Measurements from ENCODE around the gene MAGEA4. TPM values are rescaled to one million over a fixed set of nuclear protein-coding genes. Genes with fewer than 3 reads are reported as not detected.

The MAGEA4 gene
- total RNA-seq, 4 donors from 2014 or later: not detected

GRCh38 chrX:151922692-151923091, 10.0 kb downstream of the MAGEA4 start:
- Histone ChIP-seq H3K27me3 (no peaks in the 10 kb centered on the region), H3K4me3 (no peak overlapping the region), H3K4me1 (no peaks in the 10 kb centered on the region), H3K9me3 (no peaks in the 10 kb centered on the region), H3K36me3 (no peaks in the 10 kb centered on the region), H3K27ac (no peak overlapping the region)
- intact Hi-C loops (cut with DNase I; ENCODE audit: low total_unique reads): no loop called here
- no peak for DNase-seq
- TF ChIP-seq CTCF (IDR thresholded peaks at IDR 0.05) (no peak), POLR2A (IDR thresholded peaks at IDR 0.05) (no peak)

- no peak overlapping the region for H3K4me3 ChIP-seq
- TF ChIP-seq CTCF (IDR thresholded peaks at IDR 0.05) (no peak), POLR2A (IDR thresholded peaks at IDR 0.05) (no peak)
- H3K27ac ChIP-seq: no peak overlapping the region
- no peaks in the 10 kb centered on the region for H3K9me3 ChIP-seq
- no peaks in the 10 kb centered on the region for H3K36me3 ChIP-seq
- no peaks in the 10 kb centered on the region for H3K27me3 ChIP-seq
- no peaks in the 10 kb centered on the region for H3K4me1 ChIP-seq
- intact Hi-C loops (cut with DNase I; ENCODE audit: low total_unique reads): no loop called here
- DNase-seq: no peak
Observed at GRCh38 chrX:151923648-151924047, 11.0 kb downstream of the MAGEA4 start.

- no peaks in the 10 kb centered on the region for H3K36me3 ChIP-seq
- intact Hi-C loops (cut with DNase I; ENCODE audit: low total_unique reads): no loop called here
- H3K4me3 ChIP-seq: no peak overlapping the region
- no peak for DNase-seq
- no peaks in the 10 kb centered on the region for H3K27me3 ChIP-seq
- H3K4me1 ChIP-seq: no peaks in the 10 kb centered on the region
- TF ChIP-seq POLR2A (IDR thresholded peaks at IDR 0.05) (no peak), CTCF (IDR thresholded peaks at IDR 0.05) (no peak)
- no peaks in the 10 kb centered on the region for H3K9me3 ChIP-seq
- no peak overlapping the region for H3K27ac ChIP-seq
Observed at GRCh38 chrX:151929126-151929525, 16.4 kb downstream of the MAGEA4 start.

- Histone ChIP-seq H3K9me3 (no peaks in the 10 kb centered on the region), H3K4me1 (no peaks in the 10 kb centered on the region), H3K27ac (no peak overlapping the region), H3K36me3 (no peaks in the 10 kb centered on the region), H3K27me3 (peaks cover 0 to 5% of the 10 kb centered on the region in 2 donors), H3K4me3 (no peak overlapping the region)
- no peak for DNase-seq
- intact Hi-C loops (cut with DNase I; ENCODE audit: low total_unique reads): no loop called here
- TF ChIP-seq POLR2A (IDR thresholded peaks at IDR 0.05) (no peak), CTCF (IDR thresholded peaks at IDR 0.05) (no peak)
Observed at GRCh38 chrX:151935358-151935757, 22.7 kb downstream of the MAGEA4 start.

- Histone ChIP-seq H3K9me3 (no peaks in the 10 kb centered on the region), H3K27me3 (peaks cover 0 to 5% of the 10 kb centered on the region in 2 donors), H3K4me3 (no peak overlapping the region), H3K36me3 (no peaks in the 10 kb centered on the region), H3K27ac (no peak overlapping the region), H3K4me1 (no peaks in the 10 kb centered on the region)
- TF ChIP-seq POLR2A (IDR thresholded peaks at IDR 0.05) (no peak), CTCF (IDR thresholded peaks at IDR 0.05) (no peak)
- DNase-seq: no peak
- intact Hi-C loops (cut with DNase I; ENCODE audit: low total_unique reads): no loop called here
Observed at GRCh38 chrX:151938172-151938571, 25.5 kb downstream of the MAGEA4 start.

Measured in uterus (tissue), 4 donors.